ENCODE data around the gene PNP. TPM values are rescaled to one million over a fixed set of nuclear protein-coding genes. Genes with fewer than 3 reads are reported as not detected.

PNP gene
- total RNA-seq, 2 experiments from 2014 or later: 120 to 128 TPM

GRCh38 chr14:20485900-20486299 lies 16.7 kb downstream of the PNP start:
- Histone ChIP-seq H4K20me1 (ENCODE audit: insufficient read depth, low read length) (no peaks in the 10 kb centered on the region), H3K79me2 (ENCODE audit: insufficient read depth, low read depth, low read length) (no peaks in the 10 kb centered on the region), H3K4me2 (ENCODE audit: low read length) (no peak overlapping the region), H3K27ac (ENCODE audit: low read depth, low read length, poor library complexity, severe bottlenecking) (no peak overlapping the region), H3K4me3 (ENCODE audit: low read depth, low read length, poor library complexity, severe bottlenecking) (no peak overlapping the region), H3K36me3 (ENCODE audit: insufficient read depth, low read length) (no peaks in the 10 kb centered on the region), H3K4me1 (ENCODE audit: insufficient read depth, low read length, poor library complexity, severe bottlenecking) (no peaks in the 10 kb centered on the region), H3K9me2 (ENCODE audit: insufficient read depth, low read length) (no peaks in the 10 kb centered on the region), H3K9me3 (ENCODE audit: low read length) (no peaks in the 10 kb centered on the region), H2AFZ (ENCODE audit: low read length) (no peak overlapping the region)
- intact Hi-C loops (cut with micrococcal nuclease; ENCODE audit: unreplicated experiment): no loop called here
- ChIA-PET POLR2A (no interaction called here), CTCF (ENCODE audit: unreplicated experiment) (no interaction called here)
- no TSS peak for BruUV-seq (replicated peaks)
- TF ChIP-seq CTCF (conservative IDR thresholded peaks at IDR 0.05; ENCODE audit: low read length) (no peak), EZH2phosphoT487 (IDR thresholded peaks at IDR 0.05; ENCODE audit: borderline replicate concordance, low read depth, low read length) (no peak)
- no peak for DNase-seq (ENCODE audit: low spot score)

- TF ChIP-seq EZH2phosphoT487 (IDR thresholded peaks at IDR 0.05; ENCODE audit: borderline replicate concordance, low read depth, low read length) (no peak), CTCF (conservative IDR thresholded peaks at IDR 0.05; ENCODE audit: low read length) (no peak)
- H4K20me1 ChIP-seq (ENCODE audit: insufficient read depth, low read length): no peaks in the 10 kb centered on the region
- H3K36me3 ChIP-seq (ENCODE audit: insufficient read depth, low read length): no peaks in the 10 kb centered on the region
- H3K27ac ChIP-seq (ENCODE audit: low read depth, low read length, poor library complexity, severe bottlenecking): no peak overlapping the region
- intact Hi-C loops (cut with micrococcal nuclease; ENCODE audit: unreplicated experiment): no loop called here
- ChIA-PET POLR2A (interaction anchor here (0.5 to 1.3 kb wide), 3 partner anchors 8 to 179 kb away, joined by 3 to 5 read pairs (median 3); no protein-coding TSS in a partner anchor), CTCF (ENCODE audit: unreplicated experiment) (no interaction called here)
- H3K4me2 ChIP-seq (ENCODE audit: low read length): no peak overlapping the region
- H3K9me3 ChIP-seq (ENCODE audit: low read length): no peaks in the 10 kb centered on the region
- no peak for DNase-seq (ENCODE audit: low spot score)
- no peaks in the 10 kb centered on the region for H3K79me2 ChIP-seq (ENCODE audit: insufficient read depth, low read depth, low read length)
- H3K4me1 ChIP-seq (ENCODE audit: insufficient read depth, low read length, poor library complexity, severe bottlenecking): no peaks in the 10 kb centered on the region
- no TSS peak for BruUV-seq (replicated peaks)
- no peak overlapping the region for H2AFZ ChIP-seq (ENCODE audit: low read length)
- H3K9me2 ChIP-seq (ENCODE audit: insufficient read depth, low read length): no peaks in the 10 kb centered on the region
- no peak overlapping the region for H3K4me3 ChIP-seq (ENCODE audit: low read depth, low read length, poor library complexity, severe bottlenecking)
These were observed 17.6 kb downstream of the PNP start for GRCh38 chr14:20486684-20487395.

DNA sequence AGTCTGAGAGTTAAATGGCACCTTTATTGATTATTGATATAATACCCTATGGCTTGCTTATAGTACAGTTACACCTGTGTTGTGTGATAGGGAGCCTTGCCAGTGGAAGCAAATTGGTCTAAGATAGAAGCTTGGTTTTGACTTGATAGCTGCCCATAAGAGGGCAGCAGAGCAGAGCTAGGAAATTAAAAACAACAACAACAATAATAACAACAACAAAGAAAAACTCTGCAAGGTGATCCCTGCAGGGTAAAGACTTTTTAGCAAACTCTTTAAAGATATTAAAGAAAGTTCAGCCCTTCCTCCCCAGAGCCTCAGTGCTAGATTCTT lies 18.2 kb downstream of the PNP start:
- no peak for DNase-seq (ENCODE audit: low spot score)
- Histone ChIP-seq H3K4me3 (ENCODE audit: low read depth, low read length, poor library complexity, severe bottlenecking) (no peak overlapping the region), H3K79me2 (ENCODE audit: insufficient read depth, low read depth, low read length) (no peaks in the 10 kb centered on the region), H3K4me1 (ENCODE audit: insufficient read depth, low read length, poor library complexity, severe bottlenecking) (no peaks in the 10 kb centered on the region), H3K4me2 (ENCODE audit: low read length) (no peak overlapping the region), H3K36me3 (ENCODE audit: insufficient read depth, low read length) (no peaks in the 10 kb centered on the region), H3K27ac (ENCODE audit: low read depth, low read length, poor library complexity, severe bottlenecking) (no peak overlapping the region), H2AFZ (ENCODE audit: low read length) (no peak overlapping the region), H3K9me2 (ENCODE audit: insufficient read depth, low read length) (no peaks in the 10 kb centered on the region), H4K20me1 (ENCODE audit: insufficient read depth, low read length) (no peaks in the 10 kb centered on the region), H3K9me3 (ENCODE audit: low read length) (no peaks in the 10 kb centered on the region)
- ChIA-PET POLR2A (interaction anchor here (0.5 to 2.3 kb wide), 5 partner anchors 9 to 178 kb away, joined by 3 to 6 read pairs (median 4); partner anchors contain the start of gene PNP), CTCF (ENCODE audit: unreplicated experiment) (no interaction called here)
- intact Hi-C loops (cut with micrococcal nuclease; ENCODE audit: unreplicated experiment): no loop called here
- BruUV-seq (replicated peaks): no TSS peak
- peak; percentile 33; the same call in 1 of the 2 replicates for TF ChIP-seq CTCF (conservative IDR thresholded peaks at IDR 0.05; ENCODE audit: low read length)
- no peak for TF ChIP-seq EZH2phosphoT487 (IDR thresholded peaks at IDR 0.05; ENCODE audit: borderline replicate concordance, low read depth, low read length)

All from OCI-LY7 (cell line).